ENCODE data around the gene ZNF423.

The ZNF423 gene

DNA sequence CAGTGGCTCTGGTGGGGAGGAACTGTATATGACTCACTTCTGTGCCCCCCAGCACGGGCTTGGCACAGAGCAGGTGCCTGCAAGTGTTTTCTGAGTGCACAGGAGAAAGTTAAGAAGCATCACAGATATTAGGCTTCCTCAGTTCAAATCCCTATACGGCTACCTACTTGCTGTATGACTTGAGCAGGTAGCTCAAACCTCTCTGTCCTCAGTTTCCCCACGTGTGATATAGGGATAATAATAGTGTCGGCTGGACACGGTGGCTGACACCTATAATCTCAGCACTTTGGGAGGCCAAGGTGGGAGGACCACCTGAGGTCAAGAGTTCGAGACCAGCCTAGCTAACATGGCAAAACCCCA is 386.6 kb downstream of the ZNF423 start:
- no peaks in the 10 kb centered on the region for H3K79me2 ChIP-seq (ENCODE audit: insufficient read depth, low read length)
- H3K27me3 ChIP-seq (ENCODE audit: insufficient read depth, low read length, poor library complexity): no peaks in the 10 kb centered on the region
- H3K4me1 ChIP-seq (ENCODE audit: insufficient read depth, low read length): peaks cover 36% of the 10 kb centered on the region
- no peaks in the 10 kb centered on the region for H3K9me3 ChIP-seq (ENCODE audit: insufficient read depth, low read length, severe bottlenecking)
- no peak overlapping the region for H2AFZ ChIP-seq (ENCODE audit: low read depth, low read length)
- no peaks in the 10 kb centered on the region for H3K36me3 ChIP-seq (ENCODE audit: insufficient read depth, low read length)
- ATAC-seq (ENCODE audit: insufficient read depth, low read depth) (no peak), DNase-seq (no peak)
- H3K4me2 ChIP-seq (ENCODE audit: insufficient read depth, low read length): no peak overlapping the region
- peak overlapping the region; percentile 96 for H3K27ac ChIP-seq (ENCODE audit: low read length)
- TF ChIP-seq, protein P1, sequence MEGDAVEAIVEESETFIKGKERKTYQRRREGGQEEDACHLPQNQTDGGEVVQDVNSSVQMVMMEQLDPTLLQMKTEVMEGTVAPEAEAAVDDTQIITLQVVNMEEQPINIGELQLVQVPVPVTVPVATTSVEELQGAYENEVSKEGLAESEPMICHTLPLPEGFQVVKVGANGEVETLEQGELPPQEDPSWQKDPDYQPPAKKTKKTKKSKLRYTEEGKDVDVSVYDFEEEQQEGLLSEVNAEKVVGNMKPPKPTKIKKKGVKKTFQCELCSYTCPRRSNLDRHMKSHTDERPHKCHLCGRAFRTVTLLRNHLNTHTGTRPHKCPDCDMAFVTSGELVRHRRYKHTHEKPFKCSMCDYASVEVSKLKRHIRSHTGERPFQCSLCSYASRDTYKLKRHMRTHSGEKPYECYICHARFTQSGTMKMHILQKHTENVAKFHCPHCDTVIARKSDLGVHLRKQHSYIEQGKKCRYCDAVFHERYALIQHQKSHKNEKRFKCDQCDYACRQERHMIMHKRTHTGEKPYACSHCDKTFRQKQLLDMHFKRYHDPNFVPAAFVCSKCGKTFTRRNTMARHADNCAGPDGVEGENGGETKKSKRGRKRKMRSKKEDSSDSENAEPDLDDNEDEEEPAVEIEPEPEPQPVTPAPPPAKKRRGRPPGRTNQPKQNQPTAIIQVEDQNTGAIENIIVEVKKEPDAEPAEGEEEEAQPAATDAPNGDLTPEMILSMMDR (IDR thresholded peaks at IDR 0.05; ENCODE audit: borderline replicate concordance, extremely low read depth, low read length, poor library complexity, severe bottlenecking): no peak
- no peak for TF ChIP-seq EZH2 (IDR thresholded peaks at IDR 0.05; ENCODE audit: borderline replicate concordance, low read depth, low read length, severe bottlenecking)
- H3K9ac ChIP-seq (ENCODE audit: low read depth, low read length): no peak overlapping the region
- H4K20me1 ChIP-seq (ENCODE audit: insufficient read depth, low read length): no peaks in the 10 kb centered on the region
- H3K4me3 ChIP-seq (ENCODE audit: low read depth in 1 of 2, low read length in 2 of 2): no peak overlapping the region

DNA sequence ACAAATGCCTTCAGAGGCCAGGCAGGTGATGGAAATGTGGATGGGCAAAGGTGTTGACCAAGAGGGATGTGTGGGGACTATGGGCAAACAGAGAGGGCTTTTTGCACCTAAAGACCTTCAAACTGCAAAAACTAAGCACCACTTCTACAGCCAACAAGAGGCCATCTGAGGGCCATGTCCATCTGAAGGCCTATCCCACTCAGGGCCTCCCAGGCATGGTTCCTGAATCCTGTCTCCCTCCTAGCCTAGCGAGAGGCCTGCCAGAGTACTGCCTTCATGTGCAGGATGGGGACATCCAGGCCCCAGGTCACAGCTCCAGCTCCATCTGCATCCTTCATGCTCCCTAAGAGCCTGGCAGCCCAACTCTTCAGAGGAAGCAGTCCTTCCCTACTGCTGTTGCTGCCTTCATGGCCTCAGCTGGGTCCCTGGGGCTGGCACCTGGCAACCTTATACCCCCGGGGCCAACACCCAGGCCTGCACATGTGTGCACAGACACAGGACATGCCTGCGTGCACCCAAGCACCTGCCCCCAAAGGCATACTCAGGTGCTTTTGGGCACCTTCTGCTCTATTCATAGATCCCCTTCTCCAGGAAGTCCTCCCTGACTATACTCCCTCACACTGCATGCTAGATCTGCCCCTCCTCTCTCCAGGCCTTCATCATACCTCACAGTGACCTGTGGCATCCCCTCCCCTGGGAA is 387.2 kb downstream of the ZNF423 start:
- H3K4me2 ChIP-seq (ENCODE audit: insufficient read depth, low read length): no peak overlapping the region
- H3K9ac ChIP-seq (ENCODE audit: low read depth, low read length): no peak overlapping the region
- no peak for TF ChIP-seq EZH2 (IDR thresholded peaks at IDR 0.05; ENCODE audit: borderline replicate concordance, low read depth, low read length, severe bottlenecking)
- TF ChIP-seq, protein P1 (IDR thresholded peaks at IDR 0.05; ENCODE audit: borderline replicate concordance, extremely low read depth, low read length, poor library complexity, severe bottlenecking): no peak
- ATAC-seq (ENCODE audit: insufficient read depth, low read depth) (peak; percentile 17; the same call in 2 of the 3 replicates), DNase-seq (peak; percentile 44)
- peak overlapping the region; percentile 96 for H3K27ac ChIP-seq (ENCODE audit: low read length)
- H3K9me3 ChIP-seq (ENCODE audit: insufficient read depth, low read length, severe bottlenecking): no peaks in the 10 kb centered on the region
- no peak overlapping the region for H3K4me3 ChIP-seq (ENCODE audit: low read depth in 1 of 2, low read length in 2 of 2)
- no peaks in the 10 kb centered on the region for H3K27me3 ChIP-seq (ENCODE audit: insufficient read depth, low read length, poor library complexity)
- H3K36me3 ChIP-seq (ENCODE audit: insufficient read depth, low read length): no peaks in the 10 kb centered on the region
- no peaks in the 10 kb centered on the region for H3K79me2 ChIP-seq (ENCODE audit: insufficient read depth, low read length)
- H2AFZ ChIP-seq (ENCODE audit: low read depth, low read length): no peak overlapping the region
- peaks cover 41% of the 10 kb centered on the region for H3K4me1 ChIP-seq (ENCODE audit: insufficient read depth, low read length)
- H4K20me1 ChIP-seq (ENCODE audit: insufficient read depth, low read length): no peaks in the 10 kb centered on the region

DNA sequence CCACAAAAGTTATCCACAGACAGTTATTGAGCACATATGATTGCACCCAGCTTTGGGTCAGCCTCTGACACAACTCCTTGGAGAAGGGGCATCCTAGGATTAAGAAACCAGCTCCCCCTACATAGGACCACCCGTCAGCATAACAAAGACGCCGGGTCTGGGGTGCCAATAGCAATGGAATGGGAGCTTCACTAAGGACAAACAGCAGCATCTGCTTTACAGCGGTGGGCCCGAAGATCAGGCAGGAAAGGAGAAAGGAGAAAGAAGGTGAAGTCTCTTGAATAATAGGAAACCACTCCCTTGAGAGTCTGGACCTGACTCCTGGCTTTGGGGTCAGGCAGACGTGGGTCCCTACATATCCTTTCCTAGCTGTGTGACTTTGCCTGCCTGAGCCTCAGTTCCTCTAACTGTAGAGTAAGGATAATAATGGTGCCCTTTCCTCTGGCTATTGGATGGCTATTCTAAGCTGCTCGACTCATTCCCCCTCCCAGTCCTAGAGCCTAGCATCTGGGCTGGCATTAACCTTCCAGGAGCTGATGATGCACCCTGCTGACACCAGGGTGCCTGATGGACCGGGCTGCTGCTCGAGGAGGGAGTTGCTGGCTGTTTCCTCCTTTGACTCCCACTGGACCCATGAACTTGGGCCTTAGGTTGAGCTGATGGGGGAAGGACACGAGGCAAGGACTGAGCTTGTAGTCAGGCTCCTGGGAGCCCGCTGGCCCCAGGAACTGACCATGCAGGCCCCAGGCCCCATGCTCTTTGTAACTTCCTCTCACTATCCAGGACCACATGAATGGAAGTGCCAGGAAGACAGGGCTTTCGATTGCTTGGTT is 388.2 kb downstream of the ZNF423 start:
- no peak overlapping the region for H3K4me2 ChIP-seq (ENCODE audit: insufficient read depth, low read length)
- H3K9ac ChIP-seq (ENCODE audit: low read depth, low read length): no peak overlapping the region
- DNase-seq: peak; percentile 4
- TF ChIP-seq EZH2 (IDR thresholded peaks at IDR 0.05; ENCODE audit: borderline replicate concordance, low read depth, low read length, severe bottlenecking): no peak
- TF ChIP-seq, protein P1 (IDR thresholded peaks at IDR 0.05; ENCODE audit: borderline replicate concordance, extremely low read depth, low read length, poor library complexity, severe bottlenecking): no peak
- H3K36me3 ChIP-seq (ENCODE audit: insufficient read depth, low read length): no peaks in the 10 kb centered on the region
- no peaks in the 10 kb centered on the region for H4K20me1 ChIP-seq (ENCODE audit: insufficient read depth, low read length)
- H2AFZ ChIP-seq (ENCODE audit: low read depth, low read length): no peak overlapping the region
- H3K4me1 ChIP-seq (ENCODE audit: insufficient read depth, low read length): peaks cover 51% of the 10 kb centered on the region
- no peaks in the 10 kb centered on the region for H3K9me3 ChIP-seq (ENCODE audit: insufficient read depth, low read length, severe bottlenecking)
- no peak for ATAC-seq (ENCODE audit: insufficient read depth, low read depth)
- H3K27ac ChIP-seq (ENCODE audit: low read length): peak overlapping the region; percentile 96
- H3K79me2 ChIP-seq (ENCODE audit: insufficient read depth, low read length): no peaks in the 10 kb centered on the region
- H3K4me3 ChIP-seq (ENCODE audit: low read depth in 1 of 2, low read length in 2 of 2): no peak overlapping the region
- no peaks in the 10 kb centered on the region for H3K27me3 ChIP-seq (ENCODE audit: insufficient read depth, low read length, poor library complexity)
